IMR-90 (cell line): ENCODE results near the gene CLPTM1. TPM values are rescaled to one million over a fixed set of nuclear protein-coding genes. Genes with fewer than 3 reads are reported as not detected.
A peak's percentile ranks its signal among the peaks of the same experiment; 100 is the strongest.

Experiments used
- ATAC-seq: fragments of 200-7000 bp; cut with Tn5 transposase; 2 replicates; pipeline ENCODE4 v1.9.1; 2020; ENCODE audit warnings: low read depth, mild to moderate bottlenecking, moderate library complexity
- BruUV-seq: library from RNA; stranded (reverse); fragments of 400-500 nt; replicated peaks from 2 replicates; lab custom pipeline; 2021; lab: Mats Ljungman, UMichigan
- CTCF ChIA-PET: fragments of 300-600 bp; formaldehyde crosslinking; extraction: SDS; loops from one replicate; lab custom pipeline; 2021; ENCODE audit warnings: antibody characterized with exemption; lab: Yijun Ruan, JAX
- POLR2A ChIA-PET: fragments of 300-600 bp; sonication (Branson Sonifier 250); formaldehyde crosslinking; loops from one replicate; lab custom pipeline; 2022; ENCODE audit warnings: antibody characterized with exemption; ENCODE audit not compliant: unreplicated experiment; lab: Charles Lee
- DNase-seq: peaks from one replicate; pipeline ENCODE4 v3.0.0; 2013
- H2AFZ ChIP-seq: replicated peaks from 2 replicates; pipeline ENCODE3; 2013; ENCODE audit warnings: low read length, mild to moderate bottlenecking; ENCODE audit not compliant: poor library complexity
- H2AK5ac ChIP-seq: 2 replicates; pipeline ENCODE4 v1.6.1; 2013; ENCODE audit warnings: low read depth, low read length, inconsistent platforms
- H2AK9ac ChIP-seq: replicated peaks from 2 replicates; pipeline ENCODE3; 2013; ENCODE audit warnings: mild to moderate bottlenecking, low read depth, low read length, moderate library complexity; ENCODE audit not compliant: poor library complexity
- H2BK120ac ChIP-seq: 2 replicates; pipeline ENCODE4 v1.6.1; 2013; ENCODE audit warnings: low read depth, low read length, inconsistent platforms
- H2BK15ac ChIP-seq: 3 replicates; pipeline ENCODE4 v1.6.1; 2013; ENCODE audit warnings: low read depth, low read length, inconsistent platforms
- H2BK20ac ChIP-seq: 2 replicates; pipeline ENCODE4 v1.6.1; 2013; ENCODE audit warnings: low read depth, mild to moderate bottlenecking, inconsistent platforms, low read length, moderate library complexity
- H2BK5ac ChIP-seq: 2 replicates; pipeline ENCODE4 v1.6.1; 2013; ENCODE audit warnings: mild to moderate bottlenecking, low read depth, low read length, inconsistent platforms; ENCODE audit not compliant: poor library complexity, severe bottlenecking
- H3K14ac ChIP-seq: replicated peaks from 2 replicates; pipeline ENCODE4 v1.6.1; 2013; ENCODE audit warnings: low read depth, low read length, inconsistent platforms
- H3K18ac ChIP-seq: 2 replicates; pipeline ENCODE4 v1.6.1; 2013; ENCODE audit warnings: low read depth, low read length, control low read depth
- H3K23ac ChIP-seq: 2 replicates; pipeline ENCODE4 v1.6.1; 2013; ENCODE audit warnings: low read depth, low read length, inconsistent platforms
- H3K27ac ChIP-seq: 2 replicates; pipeline ENCODE4 v1.5.1; 2013; ENCODE audit warnings: mild to moderate bottlenecking, control low read depth, low read length; ENCODE audit not compliant: insufficient read depth
- H3K27me3 ChIP-seq: 2 replicates; pipeline ENCODE4 v1.6.1; 2013; ENCODE audit warnings: low read length; ENCODE audit not compliant: control insufficient read depth, insufficient read depth
- H3K36me3 ChIP-seq: 2 replicates; pipeline ENCODE4 v1.6.1; 2013; ENCODE audit warnings: low read length, mixed read lengths; ENCODE audit not compliant: control insufficient read depth, insufficient read depth
- H3K4ac ChIP-seq: 2 replicates; pipeline ENCODE4 v1.6.1; 2013; ENCODE audit warnings: low read depth, low read length, inconsistent platforms
- H3K4me1 ChIP-seq: 2 replicates; pipeline ENCODE4 v1.6.1; 2013; ENCODE audit warnings: low read length, mixed read lengths; ENCODE audit not compliant: control insufficient read depth, insufficient read depth
- H3K4me2 ChIP-seq: 2 replicates; pipeline ENCODE4 v1.6.1; 2013; ENCODE audit warnings: low read depth, mild to moderate bottlenecking, control low read depth, low read length, moderate library complexity
- H3K4me3 ChIP-seq: 2 replicates; pipeline ENCODE4 v1.5.1; 2013; ENCODE audit warnings: low read depth, mild to moderate bottlenecking, control low read depth, low read length, moderate library complexity; ENCODE audit not compliant: insufficient read depth
- H3K56ac ChIP-seq: 2 replicates; pipeline ENCODE4 v1.6.1; 2013; ENCODE audit warnings: low read length, inconsistent platforms; ENCODE audit not compliant: insufficient read depth; ENCODE audit errors: extremely low read depth
- H3K79me1 ChIP-seq, 2 experiments: 2 replicates each; pipeline ENCODE4 v1.6.1; 2013; ENCODE audit warnings: low read length in 2 of 2, inconsistent platforms in 1 of 2, low read depth in 1 of 2
- H3K9ac ChIP-seq: 2 replicates; pipeline ENCODE4 v1.6.1; 2013; ENCODE audit warnings: low read depth, low read length, control low read depth
- H3K9me1 ChIP-seq: 2 replicates; pipeline ENCODE4 v1.6.1; 2013; ENCODE audit warnings: low read length, inconsistent platforms; ENCODE audit not compliant: insufficient read depth
- H3K9me3 ChIP-seq: 2 replicates; pipeline ENCODE4 v1.6.1; 2013; ENCODE audit warnings: low read length; ENCODE audit not compliant: control insufficient read depth, insufficient read depth
- H4K20me1 ChIP-seq: 2 replicates; pipeline ENCODE4 v1.6.1; 2013; ENCODE audit warnings: low read length, inconsistent platforms; ENCODE audit not compliant: insufficient read depth
- H4K5ac ChIP-seq: 2 replicates; pipeline ENCODE4 v1.6.1; 2013; ENCODE audit warnings: mild to moderate bottlenecking, low read depth, low read length, control low read depth
- H4K8ac ChIP-seq, 2 experiments: 2 replicates each; pipeline ENCODE4 v1.6.1; 2013; ENCODE audit warnings: low read depth in 2 of 2, low read length in 2 of 2, control low read depth in 1 of 2, inconsistent platforms in 1 of 2
- H4K91ac ChIP-seq: 2 replicates; pipeline ENCODE4 v1.6.1; 2013; ENCODE audit warnings: low read depth, low read length, inconsistent platforms; ENCODE audit not compliant: insufficient read depth
- BHLHE40 ChIP-seq: fragments of 150-350 bp; IDR thresholded peaks from 2 replicates; pipeline ENCODE4 v1.6.1; 2016; ENCODE audit warnings: mild to moderate bottlenecking, low read depth, low read length
- CEBPB ChIP-seq: IDR thresholded peaks from 2 replicates; pipeline ENCODE4 v1.6.1; 2012; ENCODE audit warnings: low read depth, low read length, improper control_type of control experiment
- CHD1 ChIP-seq: IDR thresholded peaks from 2 replicates; pipeline ENCODE4 v1.6.1; 2012; ENCODE audit warnings: low read depth, low read length, improper control_type of control experiment
- FOS ChIP-seq: fragments of 150-350 bp; IDR thresholded peaks from 2 replicates; pipeline ENCODE4 v1.6.1; 2016; ENCODE audit warnings: low read depth, low read length
- MAFK ChIP-seq: IDR thresholded peaks from 2 replicates; pipeline ENCODE4 v1.6.1; 2012; ENCODE audit warnings: low read depth, low read length, improper control_type of control experiment
- MAZ ChIP-seq: IDR thresholded peaks from 2 replicates; pipeline ENCODE4 v1.6.1; 2012; ENCODE audit warnings: low read depth, mild to moderate bottlenecking, low read length, improper control_type of control experiment, moderate library complexity, borderline replicate concordance
- MXI1 ChIP-seq: IDR thresholded peaks from 2 replicates; pipeline ENCODE4 v1.6.1; 2012; ENCODE audit warnings: low read depth, mild to moderate bottlenecking, low read length, moderate library complexity, borderline replicate concordance
- NFE2L2 ChIP-seq: fragments of 150-350 bp; IDR thresholded peaks from 2 replicates; pipeline ENCODE4 v1.6.1; 2016; ENCODE audit warnings: low read depth, mild to moderate bottlenecking, low read length
- POLR2A ChIP-seq: IDR thresholded peaks from 2 replicates; pipeline ENCODE4 v1.6.1; 2012; ENCODE audit warnings: mild to moderate bottlenecking, low read depth, low read length
- RAD21 ChIP-seq: IDR thresholded peaks from 2 replicates; pipeline ENCODE4 v1.6.1; 2012; ENCODE audit warnings: low read length, improper control_type of control experiment
- RCOR1 ChIP-seq: IDR thresholded peaks from 2 replicates; pipeline ENCODE4 v1.6.1; 2012; ENCODE audit warnings: mild to moderate bottlenecking, low read length, improper control_type of control experiment; ENCODE audit not compliant: insufficient replicate concordance
- RFX5 ChIP-seq: IDR thresholded peaks from 2 replicates; pipeline ENCODE4 v1.8.0; 2012; ENCODE audit warnings: low read depth, mild to moderate bottlenecking, low read length, moderate library complexity
- SMC3 ChIP-seq: fragments of 150-350 bp; IDR thresholded peaks from 2 replicates; pipeline ENCODE4 v1.6.1; 2016; ENCODE audit warnings: low read depth, mild to moderate bottlenecking, antibody characterized with exemption, low read length, moderate library complexity
- WGBS, 2 experiments: methylation state at CpG; one replicate each; pipeline versions ENCODE4 v1.1.5 to v1.1.7; 2013; ENCODE audit warnings: missing lambda C conversion rate in 2 of 2; ENCODE audit not compliant: insufficient read length in 1 of 2; ENCODE audit errors: extremely low coverage in 2 of 2; 5-methylcytosine and 5-hydroxymethylcytosine counted together
- dilution Hi-C: fragments of 300-500 bp; cut with HindIII; formaldehyde crosslinking; loops from one replicate; pipeline ENCODE4 v1.14.3; 2018; ENCODE audit warnings: low sequenced_read_pairs; ENCODE audit not compliant: unreplicated experiment
- in situ Hi-C: fragments of 300-500 bp; cut with MboI; formaldehyde crosslinking; loops from 3 replicates; pipeline ENCODE4 v1.14.3; 2019; ENCODE audit warnings: low sequenced_read_pairs, inconsistent platforms, mixed read lengths
- intact Hi-C: fragments of 100-400 bp; cut with micrococcal nuclease; formaldehyde crosslinking; loops from 2 replicates; pipeline ENCODE4 v1.10.0; 2022
- polyA plus RNA-seq, 3 experiments: library from polyadenylated mRNA; depleted of rRNA; stranded (reverse); fragments of >200 nt; gene quantifications; 2 replicates each; pipeline ENCODE4 v1.2.3, GENCODE V29; 2012; ENCODE audit warnings: low replicate concordance in 1 of 3
- total RNA-seq: library from RNA; depleted of rRNA; stranded (reverse); fragments of >200 nt; gene quantifications from 2 replicates; pipeline ENCODE4 v1.2.3, GENCODE V29; 2012
- TF ChIP-seq, protein P1 (sequence below): fragments of 150-350 bp; IDR thresholded peaks from 2 replicates; pipeline ENCODE4 v1.6.1; 2016; ENCODE audit warnings: low read depth, mild to moderate bottlenecking, low read length, moderate library complexity, borderline replicate concordance
- TF ChIP-seq, protein P2 (sequence below): fragments of 150-350 bp; IDR thresholded peaks from 2 replicates; pipeline ENCODE4 v1.6.1; 2017; ENCODE audit warnings: mild to moderate bottlenecking, antibody characterized with exemption, low read length, low read depth
- TF ChIP-seq, protein P3 (sequence below): conservative IDR thresholded peaks from 2 replicates; pipeline ENCODE4 v1.5.1; 2012; ENCODE audit warnings: mild to moderate bottlenecking, low read depth, low read length, improper control_type of control experiment

CLPTM1 gene
- total and polyA plus RNA-seq, 2 of the 4 experiments (the other 2 are of a cell fraction), result 23.8 to 88.8 TPM

DNA sequence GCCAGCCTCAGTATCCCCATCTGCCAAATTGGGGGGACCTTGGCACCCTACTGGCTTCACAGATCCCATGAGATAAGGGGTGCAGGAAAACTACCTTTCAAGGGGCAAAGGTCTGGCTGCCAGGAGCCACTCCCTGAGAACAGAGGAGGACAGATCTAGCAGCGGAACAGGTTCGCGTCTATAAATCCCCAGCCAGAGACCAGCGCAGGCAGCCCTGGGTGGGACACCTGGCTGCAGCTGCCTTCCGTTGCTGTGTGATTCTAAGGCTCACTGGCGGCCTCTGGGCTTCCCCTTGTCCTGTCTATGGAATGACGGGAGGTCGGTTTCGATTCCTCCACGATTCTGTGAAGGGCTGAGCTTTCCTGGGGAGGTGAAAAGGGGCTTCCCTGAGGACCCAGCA lies 53.4 kb downstream of the CLPTM1 start:
- H2AK5ac ChIP-seq, result no peak overlapping the region
- H3K27me3 ChIP-seq, result no peaks in the 10 kb centered on the region
- no peak overlapping the region for H2BK20ac ChIP-seq
- DNase-seq, result no peak
- no peak overlapping the region for H2BK120ac ChIP-seq
- H2BK15ac ChIP-seq, result no peak overlapping the region
- no peaks in the 10 kb centered on the region for H3K4me1 ChIP-seq
- no peak for ATAC-seq
- ChIA-PET POLR2A (no interaction called here), CTCF (no interaction called here)
- H3K36me3 ChIP-seq, result peaks cover 17% of the 10 kb centered on the region
- H4K20me1 ChIP-seq, result peaks cover 4% of the 10 kb centered on the region; the same call in 1 of the 2 replicates
- H4K8ac ChIP-seq, result no peak overlapping the region
- H3K9ac ChIP-seq, result no peak overlapping the region
- 77% methylated on average over 3 of the region's 10 CpGs; no CpG with 5 or more reads in 1 of the 2 experiments for WGBS, 2 experiments
- H4K5ac ChIP-seq, result no peak overlapping the region
- no peak overlapping the region for H3K18ac ChIP-seq
- H4K91ac ChIP-seq, result no peak overlapping the region
- H3K9me3 ChIP-seq, result no peaks in the 10 kb centered on the region
- intact Hi-C loops, result no loop called here
- dilution Hi-C loops, result no loop called here
- H2AFZ ChIP-seq, result no peak overlapping the region
- no peak overlapping the region for H3K14ac ChIP-seq
- H3K4ac ChIP-seq, result no peak overlapping the region
- H2AK9ac ChIP-seq, result peak overlapping the region; percentile 44
- H3K4me3 ChIP-seq, result no peak overlapping the region
- peaks cover 3 to 16% of the 10 kb centered on the region in 2 experiments; a peak in 3 of 4 replicates for H3K79me1 ChIP-seq
- H2BK5ac ChIP-seq, result no peak overlapping the region
- H3K4me2 ChIP-seq, result no peak overlapping the region
- no peak overlapping the region for H3K27ac ChIP-seq
- in situ Hi-C loops, result no loop called here
- H3K56ac ChIP-seq, result no peak overlapping the region
- TF ChIP-seq MAFK (no peak), RCOR1 (no peak), RAD21 (no peak), MAZ (no peak), FOS (no peak), CHD1 (no peak), SMC3 (no peak), MXI1 (no peak), BHLHE40 (no peak), NFE2L2 (no peak), RFX5 (no peak), CEBPB (no peak), POLR2A (no peak)
- TF ChIP-seq, protein P1, sequence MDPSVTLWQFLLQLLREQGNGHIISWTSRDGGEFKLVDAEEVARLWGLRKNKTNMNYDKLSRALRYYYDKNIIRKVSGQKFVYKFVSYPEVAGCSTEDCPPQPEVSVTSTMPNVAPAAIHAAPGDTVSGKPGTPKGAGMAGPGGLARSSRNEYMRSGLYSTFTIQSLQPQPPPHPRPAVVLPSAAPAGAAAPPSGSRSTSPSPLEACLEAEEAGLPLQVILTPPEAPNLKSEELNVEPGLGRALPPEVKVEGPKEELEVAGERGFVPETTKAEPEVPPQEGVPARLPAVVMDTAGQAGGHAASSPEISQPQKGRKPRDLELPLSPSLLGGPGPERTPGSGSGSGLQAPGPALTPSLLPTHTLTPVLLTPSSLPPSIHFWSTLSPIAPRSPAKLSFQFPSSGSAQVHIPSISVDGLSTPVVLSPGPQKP, result no peak
- TF ChIP-seq, protein P2, sequence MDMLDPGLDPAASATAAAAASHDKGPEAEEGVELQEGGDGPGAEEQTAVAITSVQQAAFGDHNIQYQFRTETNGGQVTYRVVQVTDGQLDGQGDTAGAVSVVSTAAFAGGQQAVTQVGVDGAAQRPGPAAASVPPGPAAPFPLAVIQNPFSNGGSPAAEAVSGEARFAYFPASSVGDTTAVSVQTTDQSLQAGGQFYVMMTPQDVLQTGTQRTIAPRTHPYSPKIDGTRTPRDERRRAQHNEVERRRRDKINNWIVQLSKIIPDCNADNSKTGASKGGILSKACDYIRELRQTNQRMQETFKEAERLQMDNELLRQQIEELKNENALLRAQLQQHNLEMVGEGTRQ, result no peak
- TF ChIP-seq, protein P3, sequence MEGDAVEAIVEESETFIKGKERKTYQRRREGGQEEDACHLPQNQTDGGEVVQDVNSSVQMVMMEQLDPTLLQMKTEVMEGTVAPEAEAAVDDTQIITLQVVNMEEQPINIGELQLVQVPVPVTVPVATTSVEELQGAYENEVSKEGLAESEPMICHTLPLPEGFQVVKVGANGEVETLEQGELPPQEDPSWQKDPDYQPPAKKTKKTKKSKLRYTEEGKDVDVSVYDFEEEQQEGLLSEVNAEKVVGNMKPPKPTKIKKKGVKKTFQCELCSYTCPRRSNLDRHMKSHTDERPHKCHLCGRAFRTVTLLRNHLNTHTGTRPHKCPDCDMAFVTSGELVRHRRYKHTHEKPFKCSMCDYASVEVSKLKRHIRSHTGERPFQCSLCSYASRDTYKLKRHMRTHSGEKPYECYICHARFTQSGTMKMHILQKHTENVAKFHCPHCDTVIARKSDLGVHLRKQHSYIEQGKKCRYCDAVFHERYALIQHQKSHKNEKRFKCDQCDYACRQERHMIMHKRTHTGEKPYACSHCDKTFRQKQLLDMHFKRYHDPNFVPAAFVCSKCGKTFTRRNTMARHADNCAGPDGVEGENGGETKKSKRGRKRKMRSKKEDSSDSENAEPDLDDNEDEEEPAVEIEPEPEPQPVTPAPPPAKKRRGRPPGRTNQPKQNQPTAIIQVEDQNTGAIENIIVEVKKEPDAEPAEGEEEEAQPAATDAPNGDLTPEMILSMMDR, result no peak
- no peak overlapping the region for H3K23ac ChIP-seq
- H3K9me1 ChIP-seq, result no peaks in the 10 kb centered on the region; the same call in 1 of the 2 replicates
- BruUV-seq, result no TSS peak
